Peyer's patch (tissue), 4 donors: ENCODE results near the gene CLCN1. TPM values are rescaled to one million over a fixed set of nuclear protein-coding genes. Genes with fewer than 3 reads are reported as not detected.

Source experiments
- DNase-seq, 3 donors: peaks; one replicate each; pipeline ENCODE4 v3.0.0-alpha.2; 2017 to 2019
- H3K27ac ChIP-seq, 4 donors: fragments of 200-600 bp; sonication (generic); one replicate each; pipeline ENCODE4 v1.5.1; 2016 to 2019
- H3K27me3 ChIP-seq, 2 donors: fragments of 200-600 bp; sonication (generic); one replicate each; pipeline ENCODE4 v1.5.1; 2019
- H3K36me3 ChIP-seq, 3 donors: fragments of 200-600 bp; sonication (generic); one replicate each; pipeline ENCODE4 v1.5.1; 2016 to 2019
- H3K4me1 ChIP-seq, 4 donors: fragments of 200-600 bp; sonication (generic); one replicate each; pipeline ENCODE4 v1.5.1; 2016 to 2019
- H3K4me3 ChIP-seq, 4 donors: fragments of 200-600 bp; sonication (generic); 1 replicate in 3 of 4; 2 replicates in 1 of 4; pipeline ENCODE4 v1.5.1; 2016 to 2019; ENCODE audit warnings: mild to moderate bottlenecking in 1 of 4
- H3K9me3 ChIP-seq, 4 donors: fragments of 200-600 bp; sonication (generic); one replicate each; pipeline ENCODE4 v1.5.1; 2016 to 2019; ENCODE audit warnings: mild to moderate bottlenecking in 1 of 4
- POLR2A ChIP-seq, 2 donors: fragments of 450-650 bp; IDR thresholded peaks; one replicate each; pipeline ENCODE4 v1.5.1; 2017; ENCODE audit warnings: antibody characterized with exemption in 2 of 2, mild to moderate bottlenecking in 2 of 2, moderate library complexity in 2 of 2
- total RNA-seq, 4 donors: library from RNA; depleted of rRNA; stranded (reverse); fragments of >200 nt; gene quantifications; one replicate each; pipeline ENCODE4 v1.1.0, GENCODE V29; 2016
- TF ChIP-seq, protein P1 (sequence below), 6 experiments: fragments of 450-650 bp in 4 of 6; fragments of 200-600 bp in 2 of 6; sonication (generic) in 1 of 6; IDR thresholded peaks; one replicate each; pipeline ENCODE4 v1.5.1; 2017 to 2019; ENCODE audit warnings: antibody characterized with exemption in 6 of 6, mild to moderate bottlenecking in 3 of 6, moderate library complexity in 1 of 6

Gene CLCN1
- total RNA-seq, 4 donors from 2014 or later: 1.1 to 6.5 (median 2.5) TPM; not detected in 1

- no peaks in the 10 kb centered on the region for H3K4me1 ChIP-seq
- no peak for DNase-seq
- H3K27me3 ChIP-seq: no peaks in the 10 kb centered on the region
- H3K9me3 ChIP-seq: no peaks in the 10 kb centered on the region
- H3K4me3 ChIP-seq: no peak overlapping the region
- no peak overlapping the region for H3K27ac ChIP-seq
- H3K36me3 ChIP-seq: no peaks in the 10 kb centered on the region
- no peak for TF ChIP-seq POLR2A (IDR thresholded peaks at IDR 0.05)
- TF ChIP-seq, protein P1, sequence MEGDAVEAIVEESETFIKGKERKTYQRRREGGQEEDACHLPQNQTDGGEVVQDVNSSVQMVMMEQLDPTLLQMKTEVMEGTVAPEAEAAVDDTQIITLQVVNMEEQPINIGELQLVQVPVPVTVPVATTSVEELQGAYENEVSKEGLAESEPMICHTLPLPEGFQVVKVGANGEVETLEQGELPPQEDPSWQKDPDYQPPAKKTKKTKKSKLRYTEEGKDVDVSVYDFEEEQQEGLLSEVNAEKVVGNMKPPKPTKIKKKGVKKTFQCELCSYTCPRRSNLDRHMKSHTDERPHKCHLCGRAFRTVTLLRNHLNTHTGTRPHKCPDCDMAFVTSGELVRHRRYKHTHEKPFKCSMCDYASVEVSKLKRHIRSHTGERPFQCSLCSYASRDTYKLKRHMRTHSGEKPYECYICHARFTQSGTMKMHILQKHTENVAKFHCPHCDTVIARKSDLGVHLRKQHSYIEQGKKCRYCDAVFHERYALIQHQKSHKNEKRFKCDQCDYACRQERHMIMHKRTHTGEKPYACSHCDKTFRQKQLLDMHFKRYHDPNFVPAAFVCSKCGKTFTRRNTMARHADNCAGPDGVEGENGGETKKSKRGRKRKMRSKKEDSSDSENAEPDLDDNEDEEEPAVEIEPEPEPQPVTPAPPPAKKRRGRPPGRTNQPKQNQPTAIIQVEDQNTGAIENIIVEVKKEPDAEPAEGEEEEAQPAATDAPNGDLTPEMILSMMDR (IDR thresholded peaks at IDR 0.05): no peak
These were observed 38.5 kb downstream of the CLCN1 start for GRCh38 chr7:143354376-143354775.

DNA sequence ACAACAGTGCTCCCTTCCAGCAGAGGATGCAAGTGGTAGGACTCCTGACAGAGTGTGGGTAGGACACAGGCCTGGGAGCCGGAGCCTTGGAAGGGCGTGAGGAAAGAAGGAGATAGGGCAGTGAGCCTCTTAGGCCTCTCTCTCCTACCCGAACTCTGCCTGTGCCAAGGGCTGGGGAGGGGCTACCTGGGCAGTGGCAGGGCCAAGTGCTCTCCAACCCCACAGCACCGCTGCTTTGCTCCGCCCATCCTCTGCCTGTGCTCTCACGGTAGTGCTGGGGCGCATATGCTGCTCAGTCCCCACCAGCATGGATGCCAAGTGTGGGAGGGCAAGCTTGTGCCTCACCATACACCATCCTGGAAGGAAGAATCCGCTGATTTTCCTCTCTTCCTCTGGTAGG, 39.1 kb downstream of the CLCN1 start:
- no peak overlapping the region for H3K4me3 ChIP-seq
- no peak overlapping the region for H3K27ac ChIP-seq
- no peak for TF ChIP-seq POLR2A (IDR thresholded peaks at IDR 0.05)
- TF ChIP-seq, protein P1 (IDR thresholded peaks at IDR 0.05): no peak
- H3K27me3 ChIP-seq: no peaks in the 10 kb centered on the region
- H3K4me1 ChIP-seq: no peaks in the 10 kb centered on the region
- DNase-seq: no peak
- no peaks in the 10 kb centered on the region for H3K36me3 ChIP-seq
- H3K9me3 ChIP-seq: no peaks in the 10 kb centered on the region

DNA sequence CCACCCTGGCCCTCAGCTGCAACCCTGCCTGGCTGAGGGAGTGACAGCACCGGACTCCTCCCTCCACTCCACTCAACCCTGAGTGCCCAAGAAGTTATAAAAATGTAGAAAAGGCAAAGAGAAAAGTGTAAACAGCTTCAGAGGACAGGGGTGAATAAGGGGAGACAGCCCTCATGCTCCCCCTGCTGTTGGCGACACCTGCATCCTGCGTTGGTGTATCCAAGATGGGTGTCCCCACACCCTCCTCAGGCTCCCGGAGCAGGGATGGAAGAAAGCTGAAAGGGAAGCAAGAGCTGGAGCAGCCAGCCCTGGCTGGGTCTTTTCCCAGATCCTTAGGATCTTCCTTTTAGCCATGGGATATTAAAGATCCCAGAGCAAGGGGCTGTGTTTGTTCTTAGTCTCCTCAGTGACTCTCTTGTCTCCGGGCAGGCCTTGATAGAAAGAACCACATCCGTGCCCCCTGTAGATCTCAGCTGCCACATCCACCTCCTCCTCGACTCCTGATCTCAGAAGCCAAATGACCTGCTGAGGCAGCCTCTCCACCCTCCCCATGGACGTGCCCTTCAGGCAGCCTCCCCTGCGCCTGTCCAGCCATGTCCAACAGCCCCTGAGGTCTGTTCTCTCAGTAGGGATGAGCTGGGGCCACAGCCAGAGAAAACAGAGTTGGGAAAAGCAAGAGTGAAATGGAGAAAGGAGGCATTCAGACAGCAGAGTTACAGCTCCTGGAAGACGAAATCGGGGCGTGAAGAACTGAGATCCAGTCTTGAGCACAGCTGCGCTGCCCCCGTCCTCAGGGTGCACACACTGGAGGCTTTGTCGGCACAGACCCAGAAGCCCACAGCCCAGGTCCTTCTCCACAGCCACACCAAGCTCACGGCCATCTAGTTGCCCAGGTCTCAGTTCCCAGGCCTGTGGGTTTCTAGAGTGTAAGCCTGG, 39.8 kb downstream of the CLCN1 start:
- Histone ChIP-seq H3K27me3 (no peaks in the 10 kb centered on the region), H3K27ac (no peak overlapping the region), H3K4me3 (no peak overlapping the region), H3K36me3 (no peaks in the 10 kb centered on the region), H3K9me3 (no peaks in the 10 kb centered on the region), H3K4me1 (no peaks in the 10 kb centered on the region)
- no peak for TF ChIP-seq POLR2A (IDR thresholded peaks at IDR 0.05)
- TF ChIP-seq, protein P1 (IDR thresholded peaks at IDR 0.05): no peak
- no peak for DNase-seq

- Histone ChIP-seq H3K4me1 (peaks cover 0 to 1% (median 0%) of the 10 kb centered on the region in 4 donors), H3K4me3 (no peak overlapping the region), H3K36me3 (no peaks in the 10 kb centered on the region), H3K27ac (no peak overlapping the region), H3K9me3 (no peaks in the 10 kb centered on the region), H3K27me3 (no peaks in the 10 kb centered on the region)
- TF ChIP-seq, protein P1 (IDR thresholded peaks at IDR 0.05): no peak
- TF ChIP-seq POLR2A (IDR thresholded peaks at IDR 0.05): no peak
- DNase-seq: no peak
These were observed 40.6 kb downstream of the CLCN1 start for GRCh38 chr7:143356414-143357050.

- Histone ChIP-seq H3K27me3 (no peaks in the 10 kb centered on the region), H3K9me3 (no peaks in the 10 kb centered on the region), H3K4me1 (peaks cover 0 to 10% (median 6%) of the 10 kb centered on the region in 4 donors), H3K27ac (no peak overlapping the region), H3K4me3 (no peak overlapping the region), H3K36me3 (no peaks in the 10 kb centered on the region)
- DNase-seq: peak in 1 of 3 donors; percentile 43
- TF ChIP-seq, protein P1 (IDR thresholded peaks at IDR 0.05): no peak
- no peak for TF ChIP-seq POLR2A (IDR thresholded peaks at IDR 0.05)
These were observed 42.7 kb downstream of the CLCN1 start for GRCh38 chr7:143358626-143359025.
